ENCODE data around the gene FAM8A1. TPM values are rescaled to one million over a fixed set of nuclear protein-coding genes. Genes with fewer than 3 reads are reported as not detected.
A peak's percentile ranks its signal among the peaks of the same experiment; 100 is the strongest.

FAM8A1 gene
- total and polyA plus RNA-seq, 2 of the 13 experiments (the other 11 are each of a cell fraction or from before 2014, with no cell fraction given): 30.5 to 34.3 TPM

DNA sequence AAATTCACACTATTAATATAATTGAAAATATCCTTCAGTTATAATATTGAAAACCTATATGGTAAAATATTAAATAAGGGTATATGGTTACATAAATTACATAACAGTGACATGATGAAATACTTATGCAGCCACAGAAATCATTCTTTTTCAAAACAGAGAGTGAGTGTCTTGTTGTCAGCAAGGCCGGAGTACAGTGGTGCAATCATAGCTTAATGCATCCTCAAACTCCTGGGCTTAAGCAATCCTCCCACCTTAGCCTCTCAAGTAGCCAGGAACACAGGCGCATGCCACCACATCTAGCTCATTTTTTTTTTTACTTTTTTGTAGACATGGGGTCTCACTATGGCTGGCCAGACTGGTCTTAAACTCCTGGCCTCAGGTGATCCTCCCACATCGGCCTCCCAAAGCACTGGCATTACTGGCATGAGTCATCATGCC is 40.4 kb downstream of the FAM8A1 start:
- CTCF ChIA-PET (ENCODE audit: low intra/inter-chr PET ratio, low total read pairs): no interaction called here
- TF ChIP-seq MXI1 (IDR thresholded peaks at IDR 0.05; ENCODE audit: borderline replicate concordance, low read depth, low read length) (no peak), HMGXB3 (CRISPR knock-in tag; IDR thresholded peaks at IDR 0.05; ENCODE audit: borderline replicate concordance) (no peak), ZNF337 (CRISPR knock-in tag; IDR thresholded peaks at IDR 0.05; ENCODE audit: borderline replicate concordance, low read depth) (no peak), ZNF839 (CRISPR knock-in tag; IDR thresholded peaks at IDR 0.05; ENCODE audit: borderline replicate concordance) (no peak), ZC3H13 (CRISPR knock-in tag; IDR thresholded peaks at IDR 0.05) (no peak), PPARG (CRISPR knock-in tag; conservative IDR thresholded peaks at IDR 0.05) (no peak), HMGA1 (CRISPR knock-in tag; conservative IDR thresholded peaks at IDR 0.05) (no peak), CEBPG (CRISPR knock-in tag; IDR thresholded peaks at IDR 0.05) (peak; percentile 45), PAF1 (CRISPR knock-in tag; IDR thresholded peaks at IDR 0.05) (no peak), SRSF4 (IDR thresholded peaks at IDR 0.05; ENCODE audit: low read depth, low read length, poor library complexity, severe bottlenecking) (no peak), ZNF263 (CRISPR knock-in tag; IDR thresholded peaks at IDR 0.05) (no peak), MBD4 (IDR thresholded peaks at IDR 0.05; ENCODE audit: borderline replicate concordance, low read length) (no peak), GATAD2A (CRISPR knock-in tag; IDR thresholded peaks at IDR 0.05) (peak; percentile 53; the same call in 1 of the 2 replicates), CEBPB (IDR thresholded peaks at IDR 0.05; ENCODE audit: borderline replicate concordance, low read depth, low read length) (peak; percentile 64), EZH2 (conservative IDR thresholded peaks at IDR 0.05; ENCODE audit: low read depth, low read length) (no peak), ATF4 (CRISPR knock-in tag; IDR thresholded peaks at IDR 0.05) (peak in 1 of 2 experiments; percentile 92; a peak in 2 of 4 replicates), NFYB (CRISPR knock-in tag; IDR thresholded peaks at IDR 0.05) (no peak), ZNF766 (CRISPR knock-in tag; IDR thresholded peaks at IDR 0.05; ENCODE audit: borderline replicate concordance) (no peak), NFE2 (CRISPR knock-in tag; IDR thresholded peaks at IDR 0.05) (no peak), HOXA5 (CRISPR knock-in tag; IDR thresholded peaks at IDR 0.05) (no peak)
- TF ChIP-seq, protein P1, sequence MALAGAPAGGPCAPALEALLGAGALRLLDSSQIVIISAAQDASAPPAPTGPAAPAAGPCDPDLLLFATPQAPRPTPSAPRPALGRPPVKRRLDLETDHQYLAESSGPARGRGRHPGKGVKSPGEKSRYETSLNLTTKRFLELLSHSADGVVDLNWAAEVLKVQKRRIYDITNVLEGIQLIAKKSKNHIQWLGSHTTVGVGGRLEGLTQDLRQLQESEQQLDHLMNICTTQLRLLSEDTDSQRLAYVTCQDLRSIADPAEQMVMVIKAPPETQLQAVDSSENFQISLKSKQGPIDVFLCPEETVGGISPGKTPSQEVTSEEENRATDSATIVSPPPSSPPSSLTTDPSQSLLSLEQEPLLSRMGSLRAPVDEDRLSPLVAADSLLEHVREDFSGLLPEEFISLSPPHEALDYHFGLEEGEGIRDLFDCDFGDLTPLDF (CRISPR knock-in tag; IDR thresholded peaks at IDR 0.05): no peak

More for the DNA sequence above, 40.4 kb downstream of the FAM8A1 start:
- Histone ChIP-seq H3K9ac (ENCODE audit: insufficient read depth, low read depth, low read length) (no peak overlapping the region), H3K4me2 (ENCODE audit: low read depth, low read length) (no peak overlapping the region), H2AFZ (ENCODE audit: low read length) (no peak overlapping the region), H3K4me1 (ENCODE audit: insufficient read depth, low read length) (no peaks in the 10 kb centered on the region), H3K27me3 (ENCODE audit: control insufficient read depth in 1 of 2, insufficient read depth in 2 of 2, low read length in 2 of 2) (no peaks in the 10 kb centered on the region), H3K79me2 (ENCODE audit: insufficient read depth, low read length) (no peaks in the 10 kb centered on the region), H3K36me3 (replicated peaks in 1 of 2; ENCODE audit: control insufficient read depth in 1 of 2, insufficient read depth in 2 of 2, low read length in 2 of 2) (peaks cover 30 to 86% of the 10 kb centered on the region in 2 experiments), H3K9me3 (ENCODE audit: low read length) (no peaks in the 10 kb centered on the region), H3K27ac (ENCODE audit: extremely low read length, insufficient read depth, low read length) (no peak overlapping the region), H4K20me1 (ENCODE audit: insufficient read depth, low read length) (no peaks in the 10 kb centered on the region; the same call in 1 of the 2 replicates), H3K4me3 (replicated peaks in 1 of 3; ENCODE audit: insufficient read depth in 1 of 3, low read depth in 2 of 3, low read length in 3 of 3) (no peak overlapping the region)
- WGBS (ENCODE audit: low lambda C conversion rate): 97% methylated on average over 3 of the region's 3 CpGs
- POLR2A ChIA-PET: no interaction called here
- no peak for DNase-seq (ENCODE audit: low spot score)
- in situ Hi-C loops (cut with HindIII; ENCODE audit: extremely low pct_ligation_motif_present, low pct_unique_long_range_greater_than_20kb) (no loop called here), intact Hi-C loops (cut with micrococcal nuclease; ENCODE audit: unreplicated experiment) (loop anchor here (5.0 kb wide), 1 partner anchor 38 kb away; the partner anchor contains the start of gene FAM8A1)
- no TSS peak for BruUV-seq (replicated peaks)
- FAIRE-seq: no peak
- ATAC-seq: no peak
